Superior temporal gyrus (tissue), 1 donor: ENCODE measurements around the gene RNF10.
"Not testable (repeated sequence)": the region's sequence is repeated elsewhere in the genome, so short reads cannot be mapped to it uniquely, and the experiment has no call there.

Source experiments
- DNase-seq: peaks from one replicate; pipeline ENCODE4 v3.0.0-alpha.2; 2016; ENCODE audit errors: extremely low spot score

RNF10 gene

DNA sequence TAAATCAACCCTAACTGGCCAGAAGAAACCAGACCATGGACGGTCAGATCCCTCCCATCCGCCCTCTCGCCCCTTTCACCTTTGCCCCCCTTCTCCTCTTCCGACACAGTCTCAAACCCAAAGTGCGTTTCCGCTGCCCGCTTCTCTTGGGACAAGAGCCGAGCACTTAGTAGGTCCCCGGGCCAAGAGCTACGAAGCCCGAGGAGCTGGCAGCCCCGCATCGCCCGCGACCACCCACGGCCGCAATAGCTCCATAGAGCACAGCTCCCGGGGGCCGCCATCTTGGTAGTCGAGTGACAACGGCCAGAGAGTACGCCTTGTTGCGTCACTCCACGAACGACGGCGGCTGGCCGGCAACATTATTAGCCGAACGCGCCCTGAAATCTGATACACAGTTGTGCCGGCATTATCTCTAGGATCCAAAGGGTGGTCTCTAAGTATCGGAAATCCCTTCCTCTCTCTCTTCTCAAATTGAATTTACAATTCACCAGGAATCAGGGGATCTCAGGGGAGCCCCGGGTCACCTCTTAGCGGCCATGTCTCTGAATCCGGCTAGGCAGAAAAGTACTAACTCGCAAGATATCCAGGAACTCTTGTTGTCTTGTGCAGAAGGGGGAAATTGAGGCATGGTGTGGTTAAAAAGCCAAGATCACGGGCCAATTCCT lies 5.2 kb upstream of the RNF10 start, which contains the start of gene COQ5:
TSS of gene COQ5 (minus strand) at position 298 of the 665 bp plus-strand sequence. CDS start at position 281, 17 bp downstream.
- peak; percentile 96 for DNase-seq

DNA sequence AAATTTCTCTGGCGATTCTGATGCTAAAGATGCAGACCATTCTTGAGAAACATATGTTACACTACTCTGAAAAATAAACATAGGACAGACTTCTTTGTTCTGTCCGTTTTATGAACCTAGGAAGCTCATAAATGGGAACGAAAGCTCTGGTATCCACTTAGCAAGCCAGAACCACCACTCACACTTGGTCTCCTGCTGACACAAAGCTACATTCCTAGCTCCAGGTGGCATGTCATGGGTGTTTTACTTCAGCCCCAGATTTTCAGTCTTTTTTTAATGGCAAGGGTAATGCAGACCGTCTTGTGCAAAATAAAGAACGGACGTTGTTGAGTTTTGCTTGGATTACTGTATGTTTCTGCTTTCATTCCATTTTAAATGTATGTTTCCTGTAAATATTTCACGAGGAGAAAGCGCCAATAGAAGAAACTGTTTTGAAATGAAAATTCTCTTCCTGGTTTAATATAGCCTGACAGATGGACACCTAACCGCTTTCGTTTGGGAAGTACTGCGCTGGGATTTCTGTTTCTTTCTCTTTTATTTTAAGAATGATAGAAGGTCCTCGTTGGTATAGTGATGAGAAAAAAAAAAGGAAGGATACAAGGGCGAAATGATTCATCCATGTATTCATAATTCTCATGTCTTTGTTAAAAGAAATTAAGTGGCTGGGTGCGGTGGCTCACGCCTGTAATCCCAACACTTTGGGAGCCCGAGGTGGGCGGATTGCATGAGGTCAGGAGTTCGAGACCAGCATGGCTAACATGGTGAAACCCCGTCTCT lies 4.3 kb upstream of the RNF10 start:
- peak; percentile 68 for DNase-seq

DNA sequence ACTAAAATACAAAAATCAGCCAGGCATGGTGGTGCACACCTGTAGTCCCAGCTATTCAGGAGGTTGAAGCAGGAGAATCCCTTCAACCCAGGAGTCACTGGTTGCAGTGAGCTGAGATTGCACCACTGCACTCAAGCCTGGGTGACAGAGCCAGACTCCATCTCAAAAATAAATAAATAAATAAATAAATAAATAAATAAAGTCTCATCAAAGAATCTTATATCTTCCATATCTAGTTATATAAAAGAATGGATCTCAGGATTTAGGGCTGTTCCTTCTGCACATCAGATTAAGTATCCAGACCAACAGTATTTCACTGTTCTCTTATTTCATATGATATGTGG lies 3.8 kb upstream of the RNF10 start:
- DNase-seq, result not testable (repeated sequence)

DNA sequence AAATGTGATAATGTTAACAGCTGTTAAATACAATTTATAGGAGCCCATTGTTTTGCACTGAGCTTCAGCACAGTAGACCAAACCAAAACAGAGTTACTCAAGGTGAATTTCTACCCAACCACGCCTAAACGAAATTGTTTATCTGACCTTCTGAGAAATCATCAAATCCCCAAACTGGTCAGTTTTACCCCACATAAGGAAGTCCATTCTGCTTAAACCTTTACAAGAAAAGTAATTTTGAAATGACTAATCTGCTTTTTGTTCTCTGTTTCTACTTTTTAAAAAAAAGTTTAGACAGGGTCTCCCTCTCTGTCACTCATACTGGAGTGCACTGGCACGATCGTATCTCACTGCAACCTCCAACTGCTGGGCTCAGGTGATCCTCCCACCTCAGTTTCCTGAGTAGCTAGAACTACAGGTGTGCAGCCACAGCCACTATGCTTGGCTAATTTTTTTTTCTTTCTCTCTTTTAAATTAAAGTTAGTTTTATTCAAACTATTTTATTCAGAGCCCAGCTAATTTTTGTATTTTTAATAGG lies 1.4 kb upstream of the RNF10 start:
- DNase-seq, result no peak

DNA sequence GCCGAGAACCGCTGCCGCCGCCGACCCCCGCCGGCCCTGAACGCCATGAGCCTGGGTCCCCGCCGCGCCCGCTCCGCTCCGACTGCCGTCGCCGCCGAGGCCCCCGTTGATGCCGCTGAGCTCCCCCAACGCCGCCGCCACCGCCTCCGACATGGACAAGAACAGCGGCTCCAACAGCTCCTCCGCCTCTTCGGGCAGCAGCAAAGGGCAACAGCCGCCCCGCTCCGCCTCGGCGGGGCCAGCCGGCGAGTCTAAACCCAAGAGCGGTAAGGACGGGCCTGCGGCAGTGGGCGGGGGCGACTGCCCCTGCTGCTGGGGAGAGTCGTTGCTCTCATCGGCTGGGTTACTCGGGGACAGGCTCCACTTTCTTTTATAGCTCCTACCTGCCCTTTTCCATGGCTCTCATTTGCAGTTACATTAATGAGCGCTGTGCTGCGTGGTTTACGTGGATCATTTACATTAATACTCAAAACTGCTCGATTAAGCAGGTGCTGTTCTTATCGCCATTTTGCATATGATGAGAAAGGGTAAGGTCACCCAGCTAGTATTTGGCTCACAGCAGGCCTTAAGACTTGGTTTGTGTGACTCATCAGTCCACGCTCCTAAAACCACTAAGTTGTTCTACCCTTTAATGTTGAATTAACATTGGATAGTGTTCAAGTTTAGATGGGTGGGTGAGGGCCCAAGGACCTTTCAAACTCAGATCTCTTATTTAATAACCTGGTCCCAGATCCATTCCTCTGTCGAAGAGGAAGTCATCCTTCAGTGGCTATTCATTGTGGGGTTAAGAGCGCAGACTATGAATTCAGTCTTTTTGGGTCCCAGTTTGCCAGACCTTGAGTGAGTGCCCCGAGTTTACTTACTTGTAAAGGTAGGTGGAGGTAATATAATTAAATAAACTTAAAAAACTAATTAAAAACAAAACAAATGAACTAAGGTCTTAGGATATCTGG lies 823 bp downstream of the RNF10 start:
- DNase-seq, result no peak

DNA sequence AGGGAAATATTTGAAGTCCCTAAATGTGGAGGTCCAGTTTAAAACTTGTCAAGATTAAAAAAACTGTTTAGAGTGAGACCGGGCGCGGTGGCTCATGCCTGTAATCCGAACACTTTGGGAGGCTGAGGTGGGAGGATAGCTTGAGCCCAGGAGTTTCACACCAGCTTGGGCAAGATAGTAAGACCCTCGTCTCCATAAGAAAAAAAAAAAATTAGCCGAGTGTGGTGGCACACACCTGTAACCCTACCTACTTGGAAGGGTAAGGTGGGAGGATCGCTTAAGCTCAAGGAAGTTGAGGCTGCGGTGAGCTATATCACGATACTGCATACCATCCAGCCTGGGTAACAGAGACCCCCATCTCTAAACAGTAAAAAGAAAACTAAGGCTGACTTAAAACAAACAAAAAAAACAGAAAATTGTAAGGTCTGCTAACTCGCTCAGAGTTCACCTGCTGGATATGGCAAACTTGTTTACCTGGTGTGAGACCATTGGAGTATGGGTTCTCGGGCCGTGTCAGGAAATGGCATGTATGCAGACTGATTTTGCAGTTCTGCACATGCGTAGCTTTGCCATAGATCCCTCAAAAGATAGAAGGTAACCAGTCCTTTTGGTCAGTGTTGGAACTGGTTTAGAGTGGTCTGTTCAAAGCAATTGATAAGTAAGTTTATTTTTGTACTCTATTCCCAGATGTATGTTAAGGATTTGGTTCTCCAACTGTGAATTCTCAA lies 2.1 kb downstream of the RNF10 start:
- no peak for DNase-seq

DNA sequence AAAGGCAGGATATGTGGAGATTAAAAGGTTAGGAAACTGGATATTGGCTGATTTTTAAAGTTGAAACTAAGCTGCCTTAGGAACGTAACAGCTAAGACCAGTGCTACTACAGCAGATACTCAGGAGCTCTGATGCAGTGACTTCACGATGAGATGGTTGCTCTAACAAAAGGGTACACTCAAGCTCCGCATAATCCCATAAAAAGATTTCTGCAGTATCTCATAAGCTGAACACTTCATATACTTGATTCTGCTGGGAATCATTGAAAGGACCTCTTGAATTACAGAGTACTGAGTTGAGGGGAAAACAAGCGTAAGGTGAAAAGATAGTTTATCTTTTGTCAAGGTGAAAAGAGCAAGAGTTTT lies 3.7 kb downstream of the RNF10 start:
- no peak for DNase-seq

DNA sequence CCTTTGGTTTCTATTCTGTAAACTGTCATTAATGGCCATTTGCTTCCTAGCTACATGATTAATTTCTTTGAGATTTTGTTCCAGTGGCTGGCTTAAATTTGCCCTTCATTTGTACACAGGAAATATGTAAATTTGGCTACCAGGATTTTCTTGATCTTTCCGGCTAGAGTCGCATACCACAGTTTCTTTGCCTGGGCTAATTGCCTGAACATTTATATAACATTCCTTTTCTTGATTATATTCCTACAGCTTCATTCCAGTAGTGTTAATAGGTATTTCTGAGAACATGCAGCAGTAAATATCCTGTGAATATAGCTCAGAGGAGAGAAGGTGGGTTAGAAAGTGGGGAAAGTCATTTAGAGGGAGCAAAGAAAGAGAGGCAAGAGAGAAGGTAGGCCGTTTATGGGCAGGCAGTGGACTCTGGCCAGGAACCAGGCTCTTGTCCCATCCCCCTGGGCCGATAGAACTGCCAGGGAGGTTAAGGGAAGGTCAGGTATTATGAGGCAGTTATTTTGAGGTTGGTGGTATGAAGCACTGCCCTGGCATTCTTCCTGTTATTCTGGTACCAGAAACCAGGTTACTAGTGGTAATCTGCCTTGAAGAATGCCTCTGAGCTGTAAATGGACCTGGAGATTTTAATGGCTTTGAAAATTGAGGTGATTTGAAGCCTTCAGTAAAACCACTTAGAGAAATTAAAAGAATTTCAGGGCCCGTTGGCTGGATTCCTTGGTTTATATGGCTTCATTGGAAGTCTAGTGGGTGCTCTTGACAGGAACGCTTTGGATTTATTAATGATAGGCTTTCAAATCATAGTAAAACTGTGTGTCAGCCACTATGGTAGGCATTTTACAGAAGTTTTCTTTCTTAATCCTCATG lies 4.4 kb downstream of the RNF10 start:
- no peak for DNase-seq

DNA sequence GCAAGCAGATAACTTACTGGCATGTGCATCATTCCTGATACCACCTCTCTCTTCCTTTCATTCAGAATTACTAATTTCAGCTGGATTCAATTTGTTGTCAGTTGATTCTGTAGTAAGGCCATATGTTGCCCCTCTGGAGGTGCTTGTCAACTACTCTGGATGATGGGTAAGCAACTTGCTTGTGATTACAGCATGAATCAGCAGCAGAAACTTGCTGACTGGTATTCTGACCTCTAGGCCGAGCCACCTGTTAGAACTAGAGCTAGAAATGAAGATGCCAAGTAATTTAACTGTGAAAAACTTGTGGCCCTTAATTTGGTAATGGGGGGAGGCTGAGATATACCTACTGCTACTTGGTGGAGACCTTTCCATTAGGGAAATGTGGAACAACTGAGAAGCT lies 5.1 kb downstream of the RNF10 start:
- no peak for DNase-seq

DNA sequence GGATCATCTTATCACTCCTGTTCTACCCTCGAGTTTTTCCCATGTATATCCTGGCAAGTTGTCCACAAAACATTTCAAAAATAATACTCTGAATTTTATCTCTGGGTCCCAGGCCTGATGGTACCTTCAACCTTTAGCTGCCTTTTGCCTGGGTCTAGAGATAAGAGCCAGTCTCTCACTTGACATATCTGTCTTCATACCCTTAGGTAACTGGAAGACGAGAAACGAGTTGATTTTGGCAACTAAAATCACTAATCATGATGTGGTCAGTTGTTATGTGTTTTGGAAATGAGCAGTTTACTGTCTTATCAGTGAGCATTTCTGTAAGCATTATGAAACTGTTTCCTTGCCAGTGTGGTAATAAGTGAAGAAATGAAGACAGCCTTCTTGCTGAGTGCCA lies 6.3 kb downstream of the RNF10 start:
- no peak for DNase-seq

DNA sequence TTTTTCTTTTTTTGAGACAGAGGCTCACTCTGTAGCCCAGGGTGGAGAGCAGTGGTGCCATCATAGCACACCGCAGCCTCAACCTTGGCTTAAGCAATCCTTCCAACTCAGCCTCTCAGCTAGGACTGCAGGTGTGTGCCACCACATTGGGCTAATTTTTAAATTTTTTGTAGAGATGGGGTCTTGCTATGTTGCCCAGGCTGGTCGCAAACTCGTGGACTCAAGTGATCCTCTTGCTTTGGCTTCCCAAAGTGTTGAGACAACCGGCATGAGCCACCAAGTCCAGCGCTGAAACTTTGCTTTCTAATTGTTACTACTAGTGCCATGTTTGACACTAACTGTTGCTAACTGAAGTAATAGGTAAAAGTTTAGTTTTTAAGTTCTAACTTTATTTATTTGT lies 8.0 kb downstream of the RNF10 start:
- no peak for DNase-seq

DNA sequence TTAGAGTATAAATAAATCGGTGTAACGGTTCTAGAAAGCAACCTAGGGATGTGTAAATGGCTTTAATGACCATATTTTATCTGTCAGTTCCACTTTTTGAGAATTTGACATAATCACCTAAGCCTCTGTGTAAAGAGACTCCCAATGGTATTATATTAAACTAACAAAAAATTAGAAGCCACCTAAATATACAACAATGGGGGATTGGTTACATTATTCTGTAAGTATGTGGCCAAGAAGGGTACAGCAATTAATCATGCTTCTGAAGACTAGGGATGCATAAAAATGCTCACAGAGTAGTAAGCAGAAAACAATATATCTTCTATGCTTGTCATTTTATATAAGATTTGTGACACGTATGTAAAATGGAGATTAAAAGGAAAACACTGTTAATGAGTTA lies 10.5 kb downstream of the RNF10 start:
- no peak for DNase-seq

DNA sequence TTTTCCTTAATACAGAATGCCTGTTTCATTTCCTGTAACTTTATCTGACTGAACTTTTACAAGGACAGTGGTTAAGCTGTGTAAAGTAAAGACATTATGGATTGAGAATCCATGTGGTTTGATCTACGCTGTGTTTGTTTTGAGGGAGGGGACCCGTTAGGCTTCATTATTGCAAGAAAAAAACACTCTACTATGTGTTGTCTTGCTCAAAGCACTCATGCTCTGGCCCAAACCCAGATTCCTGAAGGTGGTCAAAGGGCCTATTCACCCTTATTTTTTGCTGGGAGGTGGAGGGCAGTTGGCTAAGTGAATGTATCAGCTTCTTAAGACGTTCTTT lies 11.9 kb downstream of the RNF10 start:
- DNase-seq, result no peak

DNA sequence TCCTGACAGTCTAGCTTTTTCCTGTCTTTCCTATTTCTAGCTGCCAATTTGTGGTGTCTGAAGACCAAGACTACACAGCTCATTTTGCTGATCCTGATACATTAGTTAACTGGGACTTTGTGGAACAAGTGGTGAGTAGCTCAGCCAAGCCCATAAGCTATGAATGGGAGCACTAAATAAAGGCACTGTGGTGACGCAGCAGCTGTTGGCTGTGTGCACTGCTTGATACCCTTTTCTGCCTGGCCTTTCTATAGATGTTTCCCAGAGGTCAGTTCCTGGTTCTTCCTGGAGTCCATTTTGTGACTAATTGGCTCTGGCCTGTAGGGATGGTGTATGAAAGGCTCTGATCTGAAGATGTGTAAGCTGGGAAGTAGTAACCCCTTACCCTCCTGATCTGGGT lies 20.5 kb downstream of the RNF10 start:
- DNase-seq, result no peak

DNA sequence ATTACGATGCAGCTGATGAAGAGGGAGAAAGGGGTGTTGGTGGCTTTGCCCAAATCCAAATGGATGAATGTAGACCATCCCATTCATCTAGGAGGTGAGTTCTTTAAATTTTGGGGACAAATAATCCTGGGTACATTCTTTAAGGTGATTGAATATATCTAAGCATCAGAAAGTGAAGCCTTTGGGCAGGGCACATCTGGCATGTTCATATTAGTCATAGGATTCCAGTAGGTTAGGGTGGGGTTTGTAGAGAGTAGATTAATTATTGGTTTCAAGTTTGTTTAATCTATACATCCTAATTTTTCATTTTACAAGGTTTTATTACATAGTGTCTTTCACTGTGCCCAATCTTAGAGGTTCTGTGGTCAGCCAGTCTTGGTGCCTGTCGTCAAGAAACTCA lies 23.4 kb downstream of the RNF10 start:
- DNase-seq, result no peak

DNA sequence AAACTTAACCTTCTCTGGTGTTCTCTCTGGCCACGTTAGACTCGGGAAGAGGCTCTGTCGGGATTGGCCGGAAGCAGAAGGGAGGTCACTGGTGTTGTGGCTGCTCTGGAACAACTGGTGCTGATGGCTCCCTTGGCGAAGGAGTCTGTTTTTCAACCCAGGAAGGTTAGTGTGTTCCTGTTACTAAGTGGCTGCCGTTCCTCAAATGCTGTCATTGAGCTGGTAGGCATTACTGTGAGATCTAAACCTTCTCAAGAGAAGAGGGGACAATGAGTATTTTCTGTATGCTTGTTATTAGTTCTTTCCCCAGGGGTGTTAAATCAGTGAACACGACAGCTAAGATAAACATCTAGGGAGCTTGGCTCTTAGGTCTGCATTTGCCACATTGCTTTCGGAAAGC lies 28.8 kb downstream of the RNF10 start:
- DNase-seq, result no peak

DNA sequence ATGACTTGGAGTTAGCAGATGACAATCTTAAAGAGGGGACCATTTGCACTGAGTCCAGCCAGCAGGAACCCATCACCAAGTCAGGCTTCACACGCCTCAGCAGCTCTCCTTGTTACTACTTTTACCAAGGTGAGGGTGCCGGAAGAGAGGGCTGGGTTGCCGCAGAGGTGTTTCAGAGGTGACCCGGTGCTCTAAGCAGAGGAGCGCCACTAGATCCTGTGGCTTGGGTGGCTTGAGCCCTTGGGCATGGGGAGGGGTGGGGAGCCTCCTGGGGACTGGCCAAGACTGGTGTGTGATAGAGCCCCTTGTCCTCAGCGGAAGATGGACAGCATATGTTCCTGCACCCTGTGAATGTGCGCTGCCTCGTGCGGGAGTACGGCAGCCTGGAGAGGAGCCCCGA lies 29.3 kb downstream of the RNF10 start:
- DNase-seq, result no peak

DNA sequence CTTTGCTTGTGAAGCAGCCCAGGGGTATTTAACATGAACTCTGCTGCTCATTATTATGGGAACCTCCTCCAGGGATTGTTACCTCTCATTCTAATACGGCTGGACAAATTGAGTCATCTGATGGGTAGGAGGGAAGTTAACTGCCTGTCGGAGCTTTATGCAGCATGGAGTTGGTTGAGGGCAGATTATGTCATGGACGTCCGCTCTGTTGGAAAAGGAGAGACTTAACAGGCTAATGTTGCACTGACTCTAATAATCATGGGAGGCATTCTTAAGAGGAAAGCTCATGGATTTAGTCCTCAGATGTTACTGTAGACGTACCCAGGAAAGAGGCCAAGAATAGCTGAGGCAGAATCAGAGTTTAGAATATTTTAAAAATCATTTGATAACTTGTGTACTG lies 37.1 kb downstream of the RNF10 start:
- no peak for DNase-seq

DNA sequence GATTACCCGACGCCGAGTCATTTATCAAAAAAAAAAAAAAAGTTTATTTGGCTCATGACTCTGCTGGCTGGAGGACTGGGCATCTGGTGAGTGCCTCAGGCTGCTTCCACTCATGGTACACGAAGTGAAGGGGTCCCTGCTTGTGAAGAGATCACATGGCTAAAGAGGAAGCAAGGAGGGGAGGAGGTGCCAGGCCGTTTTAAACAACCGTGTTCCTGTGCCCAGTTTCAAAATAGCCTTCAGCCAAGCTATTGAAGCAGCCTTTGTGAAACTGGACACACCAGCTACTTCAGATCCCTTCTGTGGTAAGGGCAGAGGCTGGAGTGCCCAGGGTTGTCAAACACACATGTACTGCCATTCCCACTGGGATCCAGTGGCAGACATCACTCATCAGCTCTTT lies 39.4 kb downstream of the RNF10 start:
- DNase-seq, result no peak

DNA sequence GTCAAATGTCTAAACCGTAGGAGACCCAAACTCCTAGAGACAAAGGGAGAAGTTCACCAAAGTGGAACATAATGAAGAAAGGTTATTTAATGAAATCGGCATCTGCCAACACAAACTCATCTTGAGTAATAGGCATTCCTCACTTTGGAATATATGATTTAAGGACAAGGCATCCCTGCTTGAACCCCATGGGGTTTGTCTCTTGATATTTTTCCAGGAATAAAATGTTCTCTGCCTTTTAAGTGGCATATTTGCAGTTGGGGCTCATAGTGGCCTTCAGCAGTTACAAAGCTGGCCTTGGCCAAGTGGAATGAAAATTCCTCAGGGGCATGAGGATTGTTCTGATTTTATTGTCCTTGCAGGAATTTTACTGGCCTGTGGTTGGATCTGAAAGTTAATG lies 40.0 kb downstream of the RNF10 start:
- no peak for DNase-seq

DNA sequence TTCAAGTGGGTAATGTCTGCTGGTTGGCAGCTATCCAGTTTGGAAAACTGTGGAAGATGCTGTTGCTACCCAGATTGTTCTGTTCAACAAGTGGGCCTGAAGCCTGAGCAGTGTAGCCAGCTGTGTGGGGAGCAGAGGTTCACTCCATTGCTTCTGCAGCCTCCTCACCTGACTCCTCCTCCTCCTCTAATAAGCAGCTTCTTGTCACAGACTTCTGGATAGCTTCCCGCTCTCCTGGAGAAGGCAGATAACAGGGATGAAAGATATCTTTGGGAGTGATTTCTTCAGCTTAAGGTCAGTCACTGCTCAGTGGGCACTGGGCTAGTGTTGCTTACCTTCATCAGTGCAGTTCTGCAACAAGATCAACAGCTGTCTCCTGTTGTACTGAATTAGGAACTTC lies 45.0 kb downstream of the RNF10 start:
- DNase-seq, result no peak
